Measurements from ENCODE around the gene HNRNPA1.
"Not testable (repeated sequence)": the region's sequence is repeated elsewhere in the genome, so short reads cannot be mapped to it uniquely, and the experiment has no call there.

HNRNPA1 gene

DNA sequence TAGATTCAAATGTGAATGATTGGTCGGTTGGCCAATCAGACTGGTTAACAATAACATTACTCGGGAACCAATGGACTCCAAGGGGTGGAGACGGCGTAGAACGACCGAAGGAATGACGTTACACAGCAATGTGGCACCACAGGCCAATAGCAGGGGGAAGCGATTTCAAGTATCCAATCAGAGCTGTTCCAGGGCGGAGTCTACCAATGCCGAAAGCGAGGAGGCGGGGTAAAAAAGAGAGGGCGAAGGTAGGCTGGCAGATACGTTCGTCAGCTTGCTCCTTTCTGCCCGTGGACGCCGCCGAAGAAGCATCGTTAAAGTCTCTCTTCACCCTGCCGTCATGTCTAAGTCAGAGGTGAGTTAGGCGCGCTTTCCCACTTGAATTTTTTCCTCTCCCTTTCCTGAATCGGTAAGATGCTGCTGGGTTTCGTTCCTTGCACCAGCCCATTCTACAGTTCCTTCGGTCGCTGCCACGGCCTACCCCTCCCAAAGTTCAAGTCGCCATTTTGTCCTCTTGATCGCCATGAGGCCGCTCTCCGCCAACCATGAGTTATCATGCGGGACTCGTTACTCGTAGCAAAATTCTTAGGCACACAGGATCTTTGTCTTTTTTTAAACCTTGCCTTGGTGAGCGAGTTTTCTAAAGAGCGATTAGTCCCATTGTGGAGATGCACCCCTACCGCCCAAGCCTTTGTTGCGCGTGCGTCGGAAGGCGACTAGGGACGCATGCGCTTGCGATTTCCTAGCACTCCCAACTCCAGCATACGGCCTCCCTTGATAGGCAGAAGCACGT is at the start of gene HNRNPA1:
TSS of gene HNRNPA1 (plus strand) at position 259 of the 793 bp plus-strand sequence. CDS start at position 341, 82 bp downstream.
- DNase-seq, result peak; percentile 83

GRCh38 chr12:54231269-54231668 is 49.3 kb upstream of the HNRNPA1 start:
- DNase-seq, result not testable (repeated sequence)

DNA sequence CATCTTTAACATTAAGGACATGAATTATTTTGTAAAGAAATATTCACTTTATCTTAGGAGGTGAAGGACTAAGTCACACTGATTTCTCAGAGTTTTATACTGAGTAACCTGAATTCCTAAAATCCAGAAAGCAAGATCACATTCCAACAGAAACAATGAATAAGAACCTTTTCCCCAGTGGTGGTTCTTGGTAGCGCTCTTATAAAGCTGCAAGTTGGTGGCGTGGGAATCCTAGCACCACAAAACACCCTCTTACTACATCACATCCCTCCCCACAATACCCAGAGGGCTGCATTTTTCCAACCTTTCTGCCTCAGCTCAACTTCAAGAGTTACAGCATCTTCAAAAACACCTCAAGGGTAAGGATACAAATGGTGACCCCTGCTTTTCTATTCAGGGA is 47.7 kb upstream of the HNRNPA1 start:
- no peak for DNase-seq

GRCh38 chr12:54238531-54238930 is 42.0 kb upstream of the HNRNPA1 start:
- no peak for DNase-seq

GRCh38 chr12:54239620-54240019 is 40.9 kb upstream of the HNRNPA1 start:
- no peak for DNase-seq

GRCh38 chr12:54240129-54240528 is 40.4 kb upstream of the HNRNPA1 start:
- DNase-seq, result no peak

DNA sequence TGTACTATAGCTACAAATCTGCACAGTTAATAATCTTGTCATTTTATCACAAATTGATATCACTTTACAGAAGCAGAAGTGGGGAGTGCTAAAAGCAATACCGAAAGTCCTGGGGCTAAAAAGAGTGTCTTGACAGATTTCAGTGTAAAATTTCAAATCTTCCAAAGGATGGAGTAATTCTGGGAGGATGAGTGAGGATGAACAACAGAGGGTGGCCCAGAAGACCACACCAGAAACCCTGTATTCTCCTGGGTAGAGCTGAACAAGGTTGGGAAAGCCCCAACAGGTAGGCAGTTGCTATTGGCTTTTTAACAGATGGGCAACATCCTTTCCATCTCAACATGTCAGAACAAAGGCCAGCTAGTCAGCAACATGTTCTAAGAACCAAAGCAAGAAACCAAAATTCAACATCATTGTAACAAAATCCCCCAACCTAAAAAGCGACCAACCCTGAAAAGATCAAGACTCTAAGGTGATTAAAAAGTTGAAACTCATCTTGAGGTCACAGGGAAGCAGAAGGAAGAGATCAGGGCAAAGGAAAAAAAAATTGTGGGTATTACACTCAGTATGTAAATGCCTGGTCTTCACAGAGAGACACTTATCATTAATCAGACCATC is 39.4 kb upstream of the HNRNPA1 start:
- DNase-seq, result no peak

DNA sequence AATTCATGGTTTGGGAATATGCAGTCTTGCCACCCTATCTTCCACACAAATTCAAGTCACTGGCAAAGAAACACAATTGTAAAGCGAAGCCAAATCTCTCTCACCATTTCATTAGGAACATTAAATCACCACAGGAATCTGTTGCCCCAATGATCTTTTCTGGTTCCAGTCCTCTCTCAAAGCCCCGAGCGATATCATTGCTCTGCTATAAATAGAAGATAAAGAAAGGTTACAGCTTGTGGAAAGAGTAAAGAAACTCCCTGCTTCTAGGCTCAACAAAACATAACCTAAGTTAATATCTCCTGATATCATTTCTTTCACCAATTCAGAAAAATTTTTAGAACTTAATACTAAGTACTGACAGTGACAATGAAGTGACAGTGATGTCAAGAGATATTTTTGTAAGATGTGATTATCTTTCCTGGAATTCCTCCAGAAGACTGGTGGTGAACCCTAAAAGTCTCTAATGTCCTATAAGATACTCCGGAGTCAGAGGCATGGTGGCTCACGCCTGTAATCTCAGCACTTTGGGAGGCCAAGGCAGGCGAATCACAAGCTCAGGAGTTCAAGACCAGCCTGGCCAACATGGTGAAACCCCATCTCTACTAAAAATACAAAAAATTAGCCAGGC is 34.4 kb upstream of the HNRNPA1 start:
- DNase-seq, result no peak

GRCh38 chr12:54249489-54249888 is 31.0 kb upstream of the HNRNPA1 start:
- DNase-seq, result no peak

GRCh38 chr12:54251667-54252284 is 28.8 kb upstream of the HNRNPA1 start:
- DNase-seq, result no peak

DNA sequence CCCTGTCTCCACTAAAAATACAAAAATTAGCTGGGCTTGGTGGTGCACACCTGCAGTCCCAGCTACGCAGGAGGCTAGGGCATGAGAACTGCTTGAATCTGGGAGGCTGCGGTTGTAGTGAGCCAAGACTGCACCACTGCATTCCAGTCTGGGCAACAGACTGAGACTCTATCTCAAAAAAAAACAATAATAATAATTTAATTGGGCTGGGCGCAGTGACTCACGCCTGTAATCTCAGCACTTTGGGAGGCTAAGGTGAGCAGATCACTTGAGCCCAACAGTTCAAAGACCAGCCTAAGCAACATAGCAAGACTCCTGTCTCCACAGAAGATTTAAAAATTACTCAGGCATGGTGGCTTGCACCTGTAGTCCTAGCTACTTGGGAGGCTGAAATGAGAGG is 27.3 kb upstream of the HNRNPA1 start:
- no peak for DNase-seq

GRCh38 chr12:54257332-54257731 is 23.2 kb upstream of the HNRNPA1 start:
- no peak for DNase-seq

DNA sequence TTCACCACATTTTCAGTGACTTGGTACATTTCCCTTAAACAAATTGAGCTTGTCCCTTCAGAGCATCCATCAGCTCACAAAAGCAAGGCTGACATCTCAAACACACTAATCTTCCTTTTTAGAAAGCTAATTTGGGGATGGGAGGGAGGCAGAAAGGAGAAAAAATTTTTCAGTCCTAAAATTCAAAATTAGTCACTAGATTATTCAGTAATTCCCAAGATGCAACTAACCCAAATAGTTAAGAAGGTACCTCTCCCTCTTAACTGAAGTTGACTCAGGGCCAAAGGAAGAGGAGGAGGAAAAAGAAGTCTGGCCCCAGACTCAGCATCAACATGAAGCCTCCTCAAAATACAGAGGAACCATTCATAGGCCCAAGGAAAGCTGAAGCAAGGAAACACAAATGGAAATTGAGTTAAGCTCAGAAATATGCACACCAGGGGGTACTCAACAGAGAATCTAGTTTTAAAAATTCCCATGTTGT is 22.3 kb upstream of the HNRNPA1 start:
- no peak for DNase-seq

GRCh38 chr12:54259194-54260011 is 21.1 kb upstream of the HNRNPA1 start:
- peak; percentile 33 for DNase-seq

GRCh38 chr12:54261815-54262402 is 18.6 kb upstream of the HNRNPA1 start:
- DNase-seq, result no peak

- DNase-seq, result no peak
Measured at GRCh38 chr12:54262403-54262925, 18.1 kb upstream of the HNRNPA1 start.

DNA sequence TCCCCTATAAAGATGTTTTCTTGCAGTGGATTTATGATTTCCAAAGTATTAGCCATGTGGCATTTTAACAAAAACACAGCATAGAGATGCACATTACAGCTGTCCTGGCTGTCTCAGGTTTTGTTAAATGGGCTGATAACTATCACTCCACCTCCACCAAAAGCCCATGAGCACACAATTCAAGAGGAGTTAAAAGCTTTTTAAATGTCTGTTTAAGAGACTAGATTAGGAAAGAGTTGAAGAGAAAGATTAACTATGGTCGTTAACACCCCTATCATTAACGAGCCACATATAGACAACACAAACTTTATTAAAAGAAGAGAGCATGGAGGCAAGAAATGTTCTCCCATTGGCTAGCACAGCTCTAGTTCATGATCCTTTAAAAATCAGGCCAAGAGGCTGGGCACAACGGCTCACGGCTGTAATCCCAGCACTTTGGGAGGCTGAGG is 15.1 kb upstream of the HNRNPA1 start:
- no peak for DNase-seq

DNA sequence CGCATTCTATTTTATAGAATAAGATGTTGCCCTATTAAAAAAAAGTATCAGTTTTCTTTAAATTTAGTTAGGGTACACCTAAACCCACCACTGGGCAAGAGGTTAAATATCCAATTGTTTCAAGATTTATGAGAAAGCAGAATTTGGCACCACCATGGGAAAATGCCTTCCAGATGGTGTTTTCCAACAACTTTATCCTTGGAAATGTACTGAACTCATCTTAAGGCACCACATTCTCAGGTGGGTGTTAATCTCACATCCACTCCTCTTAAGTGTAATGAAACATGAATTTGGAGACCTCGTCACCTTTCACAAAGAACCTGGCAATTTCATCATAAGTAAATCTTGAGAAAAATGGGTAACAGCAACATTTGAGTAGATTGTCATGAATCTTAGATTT is 13.7 kb upstream of the HNRNPA1 start:
- DNase-seq, result no peak

GRCh38 chr12:54270345-54270744 is 10.2 kb upstream of the HNRNPA1 start:
- DNase-seq, result no peak

- DNase-seq, result no peak
Measured at GRCh38 chr12:54272214-54272613, 8.3 kb upstream of the HNRNPA1 start.

DNA sequence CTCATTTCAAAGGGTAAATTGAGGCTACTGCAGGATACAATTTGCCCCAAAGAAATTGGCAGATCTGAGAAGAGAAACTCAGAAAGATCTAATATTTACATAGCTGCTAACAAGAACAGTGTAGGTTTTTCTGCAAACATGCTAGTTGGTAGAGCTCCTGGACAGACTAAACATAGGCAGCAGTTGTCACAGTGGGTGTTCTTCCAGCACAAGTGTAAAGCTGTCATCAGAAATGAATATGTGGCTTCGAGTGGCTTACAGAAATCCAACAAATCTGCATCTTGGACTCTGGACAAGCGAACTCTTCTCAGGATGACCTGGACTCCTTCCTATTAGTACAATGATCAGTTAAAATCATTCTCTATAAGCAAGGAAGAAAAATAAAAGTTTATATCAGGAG is 6.5 kb upstream of the HNRNPA1 start:
- no peak for DNase-seq

GRCh38 chr12:54276368-54276767 is 4.2 kb upstream of the HNRNPA1 start:
- no peak for DNase-seq
